Muscle of back (tissue), 13 donors: ENCODE results near the gene LRRC51. TPM values are rescaled to one million over a fixed set of nuclear protein-coding genes. Genes with fewer than 3 reads are reported as not detected.
A peak's percentile ranks its signal among the peaks of the same experiment; 100 is the strongest.

ENCODE experiments used
- DNase-seq, 3 donors: peaks; one replicate each; pipeline versions ENCODE4 v3.0.0 to v3.0.0-alpha.2; 2013
- long read RNA-seq, 9 donors: transcript quantifications; one replicate each; lab custom pipeline, GENCODE V29; 2026
- polyA plus RNA-seq, 10 donors: library from polyadenylated mRNA; unstranded; fragments of 120-200 nt; gene quantifications; one replicate each; pipeline ENCODE4 v1.2.1, GENCODE V29; 2013; ENCODE audit not compliant: insufficient read length in 10 of 10

The LRRC51 gene, protein sequence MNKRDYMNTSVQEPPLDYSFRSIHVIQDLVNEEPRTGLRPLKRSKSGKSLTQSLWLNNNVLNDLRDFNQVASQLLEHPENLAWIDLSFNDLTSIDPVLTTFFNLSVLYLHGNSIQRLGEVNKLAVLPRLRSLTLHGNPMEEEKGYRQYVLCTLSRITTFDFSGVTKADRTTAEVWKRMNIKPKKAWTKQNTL
- 10 to 100 TPM in 2 of 10 donors, 1 to 10 TPM in 8; 4.7 to 10.4 (median 6.8) TPM for polyA plus RNA-seq
- long read RNA-seq, donor 1, partial matches to known transcripts = 0 of 1 reads
- long read RNA-seq, donor 1, other reads (novel, unspliced or antisense) = 0 of 1 reads
- long read RNA-seq, donor 2 = 0 reads
- long read RNA-seq, donor 3 = 0 reads
- long read RNA-seq, donor 4 = 0 reads
- long read RNA-seq, donor 5, partial matches to known transcripts = 0 of 1 reads
- long read RNA-seq, donor 5, other reads (novel, unspliced or antisense) = 0 of 1 reads
- long read RNA-seq, donor 6, partial matches to known transcripts = 0 of 1 reads
- long read RNA-seq, donor 6, other reads (novel, unspliced or antisense) = 0 of 1 reads
- long read RNA-seq, donor 7, partial matches to known transcripts = 0 of 2 reads
- long read RNA-seq, donor 7, other reads (novel, unspliced or antisense) = 0 of 2 reads
- long read RNA-seq, donor 8, partial matches to known transcripts = 0 of 1 reads
- long read RNA-seq, donor 8, other reads (novel, unspliced or antisense) = 0 of 1 reads
- long read RNA-seq, donor 9 = 0 reads

DNA sequence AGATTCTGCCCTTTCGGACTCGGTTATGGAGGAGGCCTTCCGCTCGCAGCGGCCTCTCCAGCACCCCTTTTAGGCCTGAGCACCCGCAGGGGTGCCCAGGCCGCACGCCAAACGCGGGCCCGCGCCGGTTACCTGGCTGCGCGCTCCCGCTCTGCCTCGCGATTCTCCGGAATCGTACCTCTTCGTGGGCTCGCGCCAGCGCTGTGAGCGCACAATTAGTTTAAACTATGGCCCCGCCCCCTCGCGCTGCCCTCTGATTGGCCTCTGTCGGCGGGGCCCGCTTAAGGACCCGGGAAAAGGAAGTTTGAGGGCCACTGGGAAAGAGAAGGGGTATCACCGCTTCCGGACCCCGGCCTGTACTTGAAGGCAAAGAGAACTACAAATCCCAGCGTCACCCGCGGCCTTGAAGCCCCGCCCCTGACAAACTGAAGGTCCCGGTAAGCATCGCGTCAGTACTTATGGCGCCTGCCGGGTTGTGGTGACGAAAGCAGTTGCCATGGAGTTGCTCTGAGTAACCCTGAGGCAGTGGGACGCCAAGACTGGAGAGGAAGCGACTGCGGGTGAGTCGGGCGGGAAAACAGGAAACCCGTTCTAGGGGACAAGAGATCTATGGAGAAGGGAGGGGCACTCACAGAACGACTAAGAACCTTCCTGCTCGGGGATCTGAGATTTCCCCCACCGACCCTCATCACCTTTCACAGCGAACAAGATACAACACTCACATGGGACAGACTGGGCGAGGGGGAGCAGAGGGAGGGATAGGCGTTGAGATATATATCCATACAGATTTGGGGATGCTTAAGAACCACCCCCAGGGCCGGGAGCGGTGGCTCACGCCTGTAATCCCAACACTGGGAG is at the start of gene LRRC51, which contains the start of gene NUMA1:
TSS of gene LRRC51 (plus strand) at position 525 of the 858 bp plus-strand sequence. CDS start 8,234 bp downstream, outside the sequence.
TSS of gene NUMA1 (minus strand) at position 217 of the 858 bp plus-strand sequence. CDS start 44,599 bp downstream, outside the sequence.
- peak; percentile 100 for DNase-seq

DNA sequence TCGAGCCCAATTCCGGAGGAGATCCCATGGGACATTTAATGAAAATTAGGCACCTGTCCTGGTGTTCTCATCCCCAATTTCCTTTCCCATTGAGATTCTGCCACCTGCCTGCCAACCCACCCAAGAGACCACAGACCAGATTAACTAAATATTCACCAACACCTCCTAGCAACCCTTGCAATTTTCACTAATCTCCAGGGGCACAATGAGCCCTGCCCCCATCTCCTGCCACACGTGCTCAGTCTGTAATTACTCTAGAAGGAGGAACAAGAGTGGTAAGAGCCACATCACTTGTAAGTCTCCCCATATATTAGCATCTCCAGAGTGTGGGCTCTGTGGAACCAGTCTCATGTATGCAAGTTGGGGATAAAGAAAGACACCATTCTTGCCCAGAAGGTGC is 44.0 kb upstream of the LRRC51 start:
- DNase-seq = no peak

DNA sequence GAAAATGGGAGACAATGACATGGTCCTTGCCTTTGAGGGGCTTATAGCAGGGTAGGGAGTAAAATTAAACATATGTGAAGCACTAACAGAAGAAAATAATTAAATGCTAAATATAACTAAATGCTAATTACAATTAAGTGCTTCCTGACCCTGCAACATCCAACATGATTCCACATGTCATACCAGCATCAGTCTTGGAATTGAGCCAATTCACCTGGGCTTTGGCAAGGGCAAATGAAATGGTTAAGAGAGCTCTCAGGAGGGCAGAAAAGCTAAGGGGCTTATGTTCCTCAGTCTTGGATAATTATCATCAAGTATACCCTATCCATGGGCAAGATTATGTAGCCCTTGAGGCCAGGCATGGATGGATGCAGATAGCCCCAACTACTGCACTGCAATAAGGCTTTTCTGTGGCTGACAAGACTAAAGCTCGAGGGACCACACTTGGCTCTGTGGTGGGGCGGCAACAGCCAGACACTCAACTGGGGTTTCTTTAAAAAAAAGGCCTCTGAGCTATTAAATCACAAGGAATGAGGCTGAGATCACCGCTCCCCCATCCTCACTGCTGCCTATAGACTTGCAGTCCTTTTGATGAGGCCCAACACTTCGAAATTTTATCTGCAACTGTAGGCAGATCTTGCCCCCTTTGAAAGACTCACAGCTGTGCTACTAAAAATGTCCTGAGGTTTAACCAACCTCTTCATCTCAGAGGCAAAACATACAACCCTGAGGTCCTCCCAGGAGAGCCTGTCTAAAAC is 42.9 kb upstream of the LRRC51 start:
- DNase-seq = peak in 2 of 3 donors; percentile 33 to 61

DNA sequence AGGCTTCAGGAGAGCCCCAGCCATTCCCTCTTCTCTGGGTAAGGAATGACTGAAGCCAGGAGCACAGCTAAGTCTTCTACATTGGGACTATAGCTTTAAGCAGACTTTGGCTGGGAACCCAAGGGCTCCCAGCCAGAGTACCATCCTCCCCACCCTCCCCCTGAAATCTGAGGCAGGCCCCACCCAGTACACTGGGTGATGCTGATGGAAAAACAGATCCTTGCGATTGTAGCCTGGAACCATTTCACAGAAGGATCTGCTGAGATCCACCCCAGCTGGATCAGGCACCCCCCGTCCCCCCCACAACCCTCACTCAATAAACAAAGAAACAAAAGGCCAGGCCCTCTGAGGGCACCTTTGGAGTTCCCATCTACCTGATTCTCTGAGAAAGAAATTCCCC is 42.2 kb upstream of the LRRC51 start:
- DNase-seq = peak; percentile 81 to 89 (median 84)

DNA sequence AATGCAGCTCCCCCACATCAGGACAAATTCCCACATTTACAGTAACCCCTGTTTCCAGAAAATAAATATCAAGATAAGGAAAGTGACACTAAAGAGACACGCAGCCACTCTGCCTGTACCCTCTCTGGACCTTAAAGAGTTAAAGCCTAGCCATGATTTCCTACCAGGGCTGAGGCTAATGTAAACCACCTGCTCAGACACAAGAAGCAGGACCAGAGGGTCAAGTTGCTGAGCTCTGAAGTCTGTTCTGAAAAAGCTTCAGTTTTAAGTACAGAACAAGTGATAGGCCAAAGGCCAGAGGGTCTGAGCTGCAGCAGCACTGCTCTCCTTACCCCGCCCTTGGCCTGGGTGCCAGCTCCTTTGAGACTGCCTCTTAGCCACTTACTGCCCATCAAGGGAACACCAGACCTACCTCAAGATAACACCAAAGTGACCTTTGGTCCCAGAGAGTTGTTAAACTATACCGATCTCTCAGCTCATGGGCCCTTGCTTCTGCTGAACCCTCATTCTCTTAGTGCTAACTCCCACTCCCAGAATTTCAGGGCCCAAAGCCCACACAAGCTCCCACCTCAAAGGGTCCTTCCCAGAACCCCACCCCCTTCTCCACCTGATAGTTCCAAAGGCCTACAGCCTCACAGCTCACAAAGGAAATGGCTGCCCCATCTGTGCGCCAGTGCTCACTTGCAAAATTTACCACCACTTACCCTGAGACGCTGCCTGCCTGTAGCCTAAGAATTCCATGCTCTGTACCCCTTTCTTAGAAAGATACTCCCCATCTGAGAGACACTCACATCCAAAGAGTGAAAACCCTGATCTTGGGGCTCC is 41.4 kb upstream of the LRRC51 start:
- DNase-seq = peak in 1 of 3 donors; percentile 69

DNA sequence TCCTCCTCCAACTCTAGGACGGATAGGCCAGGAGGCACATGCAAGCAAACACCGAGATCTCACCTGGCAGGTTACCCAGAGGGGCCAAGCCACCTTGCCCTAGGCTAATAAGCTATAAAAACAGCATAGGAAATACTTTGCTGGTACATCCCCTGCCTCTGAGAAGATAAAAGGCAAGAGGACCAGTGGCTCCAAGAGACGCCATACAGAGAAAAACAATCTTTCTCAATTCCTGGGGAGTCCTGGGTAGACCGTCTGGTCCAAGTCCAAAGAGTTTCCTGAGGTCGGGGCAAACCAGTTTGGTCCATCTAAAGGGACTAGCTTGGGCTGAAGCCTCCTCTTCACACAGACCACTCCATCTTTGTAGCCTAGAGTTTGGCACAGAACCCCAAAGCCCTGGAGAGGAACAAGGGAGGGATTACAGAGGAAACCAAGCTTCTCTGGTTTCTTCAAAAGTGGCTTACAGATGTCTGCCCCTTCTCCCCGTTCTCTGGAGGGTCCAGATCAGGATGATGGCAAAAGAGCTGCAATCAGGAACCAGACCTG is 40.7 kb upstream of the LRRC51 start:
- peak in 1 of 3 donors; percentile 60 for DNase-seq

DNA sequence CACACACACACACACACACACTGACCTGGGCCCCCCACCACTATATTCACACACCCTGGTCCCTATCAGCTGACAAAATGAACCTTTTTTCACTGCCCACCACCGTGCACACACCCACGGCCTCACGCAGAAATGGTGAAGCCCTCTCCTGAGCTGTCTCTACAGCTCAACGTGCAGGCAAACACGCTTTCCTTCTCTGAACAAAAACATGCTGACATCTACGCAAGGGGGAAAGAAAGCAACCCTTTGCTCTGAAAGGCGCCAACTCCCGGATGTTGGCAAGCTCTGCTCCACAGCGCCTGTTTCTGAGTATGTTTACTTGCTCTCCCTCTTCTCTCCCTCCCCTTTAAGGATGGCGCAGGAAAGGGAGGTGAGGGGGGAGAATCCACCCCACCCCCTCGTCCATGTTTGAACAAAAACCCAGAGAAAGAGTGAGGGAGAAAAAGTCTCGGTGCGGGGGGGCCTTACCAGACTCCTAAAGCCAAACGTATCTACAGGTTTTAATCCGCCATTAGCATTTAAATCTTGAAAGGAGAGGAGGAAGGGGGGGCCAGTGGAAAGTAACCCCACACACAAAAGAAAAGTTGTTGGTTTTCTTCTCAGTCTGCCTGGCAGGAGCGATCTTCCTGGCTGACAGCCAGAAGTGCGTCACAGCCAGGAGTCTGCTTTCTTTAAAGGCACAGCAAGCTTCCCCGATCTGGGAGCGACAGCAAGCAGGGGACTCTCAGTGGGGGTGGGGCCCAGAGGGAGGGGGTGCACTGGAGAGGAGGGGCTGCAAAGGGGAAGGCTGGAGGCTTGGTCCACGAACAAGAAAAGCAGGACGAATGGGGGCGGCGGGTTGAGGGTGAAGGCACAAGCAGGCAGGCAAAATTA is 39.9 kb upstream of the LRRC51 start:
- DNase-seq = peak; percentile 97 to 99 (median 98)

DNA sequence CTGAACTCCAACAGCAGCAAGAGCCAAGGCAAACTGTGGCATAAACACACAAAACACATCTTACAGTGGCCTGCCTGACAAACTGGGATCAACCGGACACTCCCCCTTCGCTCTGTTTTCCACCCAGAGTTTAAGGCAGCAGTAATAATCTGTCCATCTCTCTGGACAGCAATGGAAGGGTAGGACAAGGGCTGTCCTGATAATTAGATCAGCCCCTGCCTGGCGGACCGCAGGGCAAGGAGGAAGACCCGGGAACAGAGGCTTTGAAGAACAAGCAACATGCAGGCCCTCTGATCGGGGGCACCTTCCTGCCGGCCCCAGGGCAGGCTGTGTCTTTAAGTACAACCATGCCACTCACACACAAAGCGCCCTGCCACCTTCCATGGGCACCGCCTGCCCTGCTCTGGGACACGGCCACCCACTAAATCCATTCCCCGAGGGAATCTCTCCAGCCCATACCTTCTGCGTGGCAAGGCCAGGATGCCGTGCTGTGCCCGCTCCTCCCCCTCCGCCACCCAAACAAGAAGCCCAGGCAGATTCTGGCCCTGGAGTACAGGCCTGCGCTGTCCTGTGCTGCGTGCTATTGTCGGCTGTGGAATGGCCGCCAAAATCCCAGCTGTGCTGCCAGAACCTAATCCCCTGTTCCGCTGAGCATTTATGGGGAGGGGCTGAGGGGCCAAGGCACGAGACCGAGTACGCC is 39.1 kb upstream of the LRRC51 start:
- DNase-seq = peak; percentile 80 to 95 (median 88)

DNA sequence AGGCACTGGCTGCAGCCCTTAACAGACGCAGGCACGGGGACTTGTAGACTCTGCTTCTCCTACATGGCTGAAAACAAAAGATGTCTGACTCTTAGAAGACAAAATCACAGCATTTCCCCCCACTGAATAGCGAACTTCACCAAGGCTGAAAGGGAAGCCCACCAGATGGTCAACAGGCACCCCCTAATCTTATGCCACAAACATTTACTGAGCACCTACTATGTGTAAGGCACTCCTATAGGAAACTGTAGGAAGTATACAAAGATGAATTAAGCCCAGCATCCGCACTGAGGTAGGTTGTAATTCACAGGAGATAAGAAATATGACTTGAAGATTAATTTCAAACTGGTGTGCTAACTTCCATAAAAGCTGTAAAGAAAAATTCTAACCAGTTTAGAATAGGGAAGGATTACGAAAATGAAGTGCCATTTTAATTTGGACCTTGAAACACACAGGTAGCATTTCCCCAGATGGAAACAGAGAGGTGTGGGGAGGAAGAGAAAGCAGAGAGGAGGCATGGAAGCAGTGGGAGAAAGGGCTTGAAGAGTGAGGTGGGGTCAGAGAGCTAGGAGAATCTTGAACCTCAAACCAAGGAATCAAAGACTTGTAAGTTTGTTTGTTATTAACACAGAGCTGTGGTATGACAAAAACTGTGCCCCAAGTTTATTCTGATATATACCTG is 38.4 kb upstream of the LRRC51 start:
- DNase-seq = peak in 1 of 3 donors; percentile 13

- peak in 1 of 3 donors; percentile 79 for DNase-seq
These were observed 34.8 kb upstream of the LRRC51 start for GRCh38 chr11:72045849-72046248.

DNA sequence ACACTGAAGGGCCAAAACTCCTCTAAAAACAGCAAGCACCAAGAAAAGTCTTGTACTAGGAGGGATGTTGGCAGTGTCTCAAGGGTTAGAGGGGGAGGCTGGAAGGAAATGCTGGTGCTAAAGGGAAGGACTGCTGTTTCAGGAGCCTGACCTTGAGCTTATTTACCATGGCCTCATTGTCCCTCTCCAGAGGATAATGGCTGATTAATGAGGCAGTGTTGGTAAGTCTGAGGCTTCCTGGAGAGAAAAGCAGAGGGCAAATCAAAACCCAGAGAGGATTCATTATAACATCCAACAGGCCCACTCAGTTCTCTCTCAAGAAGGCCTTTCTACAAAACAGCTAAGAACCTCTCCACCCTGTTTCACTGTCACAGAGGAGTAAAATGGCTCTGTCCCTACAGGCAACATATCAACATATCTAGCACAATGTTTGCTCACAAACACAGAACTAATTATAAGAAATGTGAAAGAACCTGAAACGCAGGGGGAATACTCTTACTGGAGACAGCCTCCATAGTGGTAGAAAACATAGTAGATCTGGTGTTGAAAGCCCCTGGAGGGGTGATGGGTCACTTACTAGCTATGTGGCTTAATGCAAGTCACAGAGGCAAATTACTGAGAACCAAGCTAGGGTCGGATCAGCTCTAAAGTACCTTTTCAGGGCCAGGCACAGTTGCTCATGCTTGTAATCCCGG is 31.7 kb upstream of the LRRC51 start:
- no peak for DNase-seq

DNA sequence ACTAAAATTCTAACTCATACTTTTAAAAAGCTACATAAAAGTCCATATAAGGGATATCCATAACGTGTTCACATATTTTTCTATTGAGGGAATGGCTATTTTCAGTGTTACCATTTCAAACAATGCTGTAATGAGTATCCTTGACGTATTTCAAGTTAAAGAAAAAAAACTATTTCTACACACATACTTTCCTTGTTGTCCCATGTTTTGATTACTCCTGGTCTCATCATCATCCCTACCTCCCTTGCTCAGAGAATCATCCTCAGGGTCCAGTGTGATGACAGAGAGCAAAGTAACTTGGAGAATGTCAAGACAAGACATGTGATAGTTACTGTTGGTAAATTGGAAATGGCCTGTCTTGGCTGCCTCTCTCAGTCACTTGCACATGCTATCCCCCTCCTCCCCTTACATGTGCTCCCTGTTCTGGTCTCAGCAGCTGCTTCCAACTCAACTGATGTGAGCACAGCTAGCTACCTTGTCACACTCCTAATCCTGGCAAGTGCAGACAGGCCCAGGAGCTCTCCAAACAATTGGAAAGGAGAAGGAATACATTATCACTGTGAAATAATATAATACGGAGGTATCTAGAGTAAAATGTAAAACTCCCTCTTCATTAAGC is 22.1 kb upstream of the LRRC51 start:
- peak in 1 of 3 donors; percentile 31 for DNase-seq

GRCh38 chr11:72061739-72062396 is 18.8 kb upstream of the LRRC51 start:
- DNase-seq = no peak

DNA sequence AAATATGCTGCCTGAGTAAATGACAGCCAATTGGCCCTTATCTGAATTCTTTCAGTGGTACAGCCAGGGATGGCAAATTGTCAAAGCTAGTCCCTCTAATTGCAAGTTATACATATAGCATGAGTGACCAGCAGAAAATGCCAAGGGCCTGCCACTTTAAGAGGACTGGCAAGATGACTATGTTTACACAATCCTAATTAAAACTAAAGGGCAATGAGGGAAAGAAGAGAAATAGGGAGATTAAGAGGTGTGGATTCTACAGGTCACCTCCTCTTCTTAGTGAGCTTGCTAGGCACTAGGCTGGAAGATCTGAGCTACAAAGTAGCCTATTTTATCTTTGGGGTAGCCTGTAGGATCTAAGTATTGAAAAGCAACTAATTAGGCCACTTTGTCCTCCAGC is 13.8 kb upstream of the LRRC51 start:
- no peak for DNase-seq

- DNase-seq = no peak
These were observed 13.4 kb upstream of the LRRC51 start for GRCh38 chr11:72067266-72067665.

GRCh38 chr11:72067676-72068075 is 13.0 kb upstream of the LRRC51 start:
- no peak for DNase-seq
